Measurements from ENCODE around the gene PRDM12.

The PRDM12 gene

DNA sequence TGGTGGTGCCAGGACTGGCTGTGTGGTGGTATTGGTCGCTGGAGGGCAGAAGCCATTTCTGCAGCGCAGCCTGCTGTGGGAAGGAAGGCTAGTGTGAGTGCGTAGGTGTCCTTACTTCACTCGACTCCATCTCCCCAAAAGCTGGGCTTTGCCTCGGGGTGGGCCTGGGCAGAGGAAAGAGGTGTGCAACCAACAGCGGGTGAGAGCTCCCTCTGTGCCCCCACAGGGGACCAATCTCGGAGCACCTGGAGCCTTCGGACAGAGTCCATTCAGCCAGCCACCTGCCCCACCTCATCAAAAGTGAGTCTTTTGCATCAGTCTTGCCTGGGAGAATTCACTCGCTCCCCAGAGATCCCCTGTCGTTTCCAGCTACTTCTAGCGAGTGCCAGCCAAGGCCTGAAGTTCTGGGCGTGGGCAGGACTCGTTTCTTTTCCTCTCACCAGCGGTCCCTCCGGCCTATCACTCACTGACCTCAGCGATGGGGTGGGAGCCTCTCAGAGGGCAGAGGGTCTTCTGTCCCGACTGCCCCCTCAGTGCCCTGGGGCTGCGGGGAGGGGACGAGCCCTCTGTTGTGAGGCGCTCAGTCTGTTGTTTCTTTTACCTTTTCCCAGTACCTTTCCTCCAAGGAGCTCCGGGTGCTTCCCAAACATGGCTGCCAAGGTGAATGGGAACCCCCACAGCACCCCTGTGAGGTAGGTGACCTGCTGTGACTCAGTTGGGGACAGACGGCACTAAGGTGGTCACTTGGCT, 32.9 kb upstream of the PRDM12 start:
- Histone ChIP-seq H3K4me3 (ENCODE audit: low read length) (no peak overlapping the region), H3K4me1 (ENCODE audit: control insufficient read depth, insufficient read depth, low read length) (no peaks in the 10 kb centered on the region), H3K9me3 (ENCODE audit: control insufficient read depth, low read length) (no peaks in the 10 kb centered on the region), H3K27me3 (ENCODE audit: control insufficient read depth, insufficient read depth, low read length) (no peaks in the 10 kb centered on the region), H3K9ac (ENCODE audit: low read length) (no peak overlapping the region), H3K36me3 (ENCODE audit: control insufficient read depth, insufficient read depth, low read length) (peaks cover 22% of the 10 kb centered on the region)

DNA sequence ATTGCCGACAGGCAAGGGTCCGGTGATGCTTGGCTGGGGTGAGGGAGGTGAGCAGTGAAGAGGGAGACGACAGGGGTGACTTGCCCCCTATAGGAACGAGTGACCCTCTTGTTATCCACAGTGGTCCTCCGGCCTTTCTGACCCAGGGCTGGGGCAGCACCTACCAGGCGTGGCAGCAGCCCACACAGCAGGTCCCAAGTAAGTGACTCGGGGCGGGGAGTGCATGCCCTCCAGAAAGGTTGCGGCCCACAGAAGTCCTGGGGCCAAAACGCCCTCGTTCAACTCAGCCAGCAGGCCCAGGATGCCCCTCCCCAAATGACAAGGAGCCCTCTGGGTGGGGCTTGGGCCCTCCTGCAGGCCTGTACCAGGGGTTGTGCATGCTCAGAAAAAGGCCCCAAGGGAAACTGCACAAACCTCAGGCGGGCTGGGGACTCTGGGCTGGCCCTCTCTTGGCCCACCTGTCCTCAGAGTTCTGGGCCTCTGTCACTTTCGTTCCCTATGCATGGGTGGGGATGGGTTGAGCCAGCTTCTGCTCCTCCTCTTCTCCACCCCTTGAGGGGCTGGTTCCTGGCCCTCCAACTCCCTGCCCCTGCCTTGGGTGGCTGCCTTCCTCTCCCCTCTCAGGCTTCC, 32.2 kb upstream of the PRDM12 start:
- H3K9ac ChIP-seq (ENCODE audit: low read length), result no peak overlapping the region
- H3K4me3 ChIP-seq (ENCODE audit: low read length), result no peak overlapping the region
- no peaks in the 10 kb centered on the region for H3K4me1 ChIP-seq (ENCODE audit: control insufficient read depth, insufficient read depth, low read length)
- no peaks in the 10 kb centered on the region for H3K27me3 ChIP-seq (ENCODE audit: control insufficient read depth, insufficient read depth, low read length)
- H3K9me3 ChIP-seq (ENCODE audit: control insufficient read depth, low read length), result no peaks in the 10 kb centered on the region
- H3K36me3 ChIP-seq (ENCODE audit: control insufficient read depth, insufficient read depth, low read length), result peaks cover 22% of the 10 kb centered on the region

DNA sequence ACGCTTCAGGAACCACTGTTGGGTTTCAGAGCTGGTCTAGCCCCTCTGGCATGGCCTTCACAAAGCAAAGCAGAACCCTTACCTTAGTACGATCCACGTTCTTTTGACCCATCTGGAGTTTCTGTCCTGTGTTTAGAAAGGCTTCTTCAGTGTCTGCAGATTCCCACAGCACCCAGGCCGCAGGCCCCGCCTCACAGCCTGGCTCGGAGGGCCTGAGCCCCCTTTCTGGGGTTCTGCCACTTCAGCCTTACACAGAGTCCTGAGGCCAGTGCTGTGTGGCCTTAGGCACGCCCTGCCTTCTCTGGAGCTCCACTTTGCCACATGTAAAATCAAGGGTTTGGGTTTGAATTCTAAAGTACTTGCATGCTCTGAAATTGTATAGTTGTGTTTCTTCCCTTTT, 31.6 kb upstream of the PRDM12 start:
- Histone ChIP-seq H3K4me3 (ENCODE audit: low read length) (no peak overlapping the region), H3K9me3 (ENCODE audit: control insufficient read depth, low read length) (no peaks in the 10 kb centered on the region), H3K4me1 (ENCODE audit: control insufficient read depth, insufficient read depth, low read length) (no peaks in the 10 kb centered on the region), H3K9ac (ENCODE audit: low read length) (no peak overlapping the region), H3K36me3 (ENCODE audit: control insufficient read depth, insufficient read depth, low read length) (peaks cover 22% of the 10 kb centered on the region), H3K27me3 (ENCODE audit: control insufficient read depth, insufficient read depth, low read length) (no peaks in the 10 kb centered on the region)

DNA sequence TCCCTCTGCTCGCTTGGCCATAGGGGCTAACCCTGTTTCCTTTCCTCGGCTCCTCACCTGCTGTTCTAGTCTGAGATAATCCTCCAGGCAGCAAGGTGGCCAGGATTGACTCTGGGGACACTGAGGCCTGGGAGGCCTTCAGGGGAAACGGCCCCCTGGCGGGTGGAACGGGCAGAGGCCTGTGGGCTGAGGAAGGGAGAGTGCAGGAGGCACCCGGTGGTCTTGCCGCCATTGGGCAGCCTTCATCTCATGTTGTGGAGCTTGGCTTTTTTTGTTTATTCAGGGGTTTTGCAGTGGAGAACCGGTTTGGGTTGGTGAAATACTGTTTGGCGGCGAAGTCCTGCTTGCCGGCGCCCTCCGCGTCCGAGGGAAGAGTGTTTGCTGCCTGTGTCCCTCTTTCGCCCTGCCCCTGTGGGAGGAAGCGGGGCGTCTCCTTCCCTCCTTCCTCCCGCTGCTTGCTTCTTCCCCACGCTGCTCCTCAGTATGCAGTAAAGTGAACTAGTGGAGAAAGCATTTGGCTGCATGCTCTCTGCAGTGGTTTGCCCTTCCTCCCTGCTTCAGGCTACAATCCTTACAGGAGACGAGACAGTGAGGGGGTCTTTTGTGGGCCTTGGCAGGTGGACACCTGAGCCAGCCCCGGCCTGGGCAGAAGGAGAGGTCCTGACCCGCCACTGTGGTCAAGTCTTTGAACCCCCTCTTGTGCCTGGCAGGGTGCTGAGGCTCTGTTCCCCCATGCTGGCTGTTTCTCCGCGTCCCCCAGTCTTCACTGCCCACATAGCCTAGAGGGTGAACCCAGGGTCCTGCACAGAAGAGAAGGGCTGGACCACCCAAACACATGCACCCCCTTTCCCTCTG, 30.8 kb upstream of the PRDM12 start:
- Histone ChIP-seq H3K4me1 (ENCODE audit: control insufficient read depth, insufficient read depth, low read length) (no peaks in the 10 kb centered on the region), H3K9ac (ENCODE audit: low read length) (no peak overlapping the region), H3K36me3 (ENCODE audit: control insufficient read depth, insufficient read depth, low read length) (peaks cover 22% of the 10 kb centered on the region), H3K27me3 (ENCODE audit: control insufficient read depth, insufficient read depth, low read length) (no peaks in the 10 kb centered on the region), H3K9me3 (ENCODE audit: control insufficient read depth, low read length) (no peaks in the 10 kb centered on the region), H3K4me3 (ENCODE audit: low read length) (no peak overlapping the region)

DNA sequence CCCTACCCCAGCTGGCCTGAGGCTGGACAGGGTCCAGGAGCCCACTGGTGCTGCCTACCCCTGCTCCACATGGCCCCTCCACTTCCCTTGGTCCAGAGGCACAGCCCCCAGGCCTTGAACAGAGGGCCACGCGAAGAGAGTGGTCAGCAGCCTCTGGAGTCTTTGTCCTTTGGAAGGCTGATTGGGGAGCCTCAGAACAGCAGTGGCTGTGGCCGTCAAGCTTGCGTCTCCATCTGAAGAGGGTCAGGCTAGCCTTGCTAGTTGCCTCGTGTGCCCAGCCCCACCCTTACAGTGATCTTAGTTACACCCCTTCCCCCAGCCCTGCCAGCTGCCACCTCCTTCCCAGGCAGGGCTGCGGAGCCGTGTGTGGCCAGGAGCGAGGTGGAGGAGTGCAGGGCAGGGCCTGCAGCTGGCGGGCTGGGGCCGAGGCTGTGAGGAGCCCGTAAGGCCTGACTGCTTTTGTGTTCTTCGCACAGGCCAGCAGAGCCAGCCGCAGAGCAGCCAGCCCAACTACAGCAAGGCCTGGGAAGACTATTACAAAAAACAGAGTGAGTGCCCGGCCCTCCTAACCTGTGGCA, 30.1 kb upstream of the PRDM12 start:
- Histone ChIP-seq H3K9me3 (ENCODE audit: control insufficient read depth, low read length) (no peaks in the 10 kb centered on the region), H3K36me3 (ENCODE audit: control insufficient read depth, insufficient read depth, low read length) (peaks cover 22% of the 10 kb centered on the region), H3K9ac (ENCODE audit: low read length) (no peak overlapping the region)

DNA sequence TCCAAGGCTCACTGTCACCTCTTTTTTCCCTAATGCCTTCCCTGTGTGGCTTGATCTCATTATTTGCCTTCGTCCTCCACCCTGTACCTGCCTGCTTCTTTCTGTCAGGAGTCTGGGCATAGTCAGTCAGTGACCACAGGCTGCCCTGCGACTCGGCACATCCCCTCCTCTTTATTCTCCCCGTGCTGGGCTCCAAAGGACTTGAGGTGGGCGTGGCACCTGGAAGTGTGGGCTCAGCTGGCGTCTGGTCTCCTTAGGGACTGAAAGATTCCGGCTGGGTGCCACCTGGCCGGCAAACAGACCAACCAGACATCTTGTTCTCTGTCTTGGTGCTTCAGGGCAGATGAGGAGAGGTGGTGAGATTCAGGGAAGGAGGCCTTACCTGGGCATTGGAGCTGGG, 29.6 kb upstream of the PRDM12 start:
- H3K27me3 ChIP-seq (ENCODE audit: control insufficient read depth, insufficient read depth, low read length), result no peaks in the 10 kb centered on the region
- H3K36me3 ChIP-seq (ENCODE audit: control insufficient read depth, insufficient read depth, low read length), result peaks cover 22% of the 10 kb centered on the region
- H3K9me3 ChIP-seq (ENCODE audit: control insufficient read depth, low read length), result no peaks in the 10 kb centered on the region
- no peak overlapping the region for H3K4me3 ChIP-seq (ENCODE audit: low read length)
- no peak overlapping the region for H3K9ac ChIP-seq (ENCODE audit: low read length)
- H3K4me1 ChIP-seq (ENCODE audit: control insufficient read depth, insufficient read depth, low read length), result no peaks in the 10 kb centered on the region

More for the DNA sequence above, 30.1 kb upstream of the PRDM12 start:
- Histone ChIP-seq H3K4me1 (ENCODE audit: control insufficient read depth, insufficient read depth, low read length) (no peaks in the 10 kb centered on the region), H3K27me3 (ENCODE audit: control insufficient read depth, insufficient read depth, low read length) (no peaks in the 10 kb centered on the region), H3K4me3 (ENCODE audit: low read length) (no peak overlapping the region)

DNA sequence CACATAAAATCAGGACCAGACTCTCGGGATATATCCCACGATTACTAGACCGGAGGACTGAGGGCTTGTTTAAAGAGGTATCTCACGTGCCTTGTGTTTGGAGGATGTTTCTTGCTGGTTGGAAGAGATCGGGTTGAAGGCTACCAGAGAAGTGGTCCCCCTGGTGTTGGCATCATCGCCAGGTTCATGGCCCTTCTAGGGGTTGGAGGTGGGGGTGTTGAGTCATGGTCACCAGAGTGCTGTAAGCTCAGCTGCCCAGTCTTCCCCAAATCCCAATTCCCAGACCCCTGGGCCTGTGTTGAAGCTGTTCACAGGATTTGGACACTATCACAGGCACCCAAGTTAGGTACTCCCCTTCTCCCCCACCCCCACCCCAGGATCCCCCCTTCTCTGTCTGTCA, 29.1 kb upstream of the PRDM12 start:
- H3K4me1 ChIP-seq (ENCODE audit: control insufficient read depth, insufficient read depth, low read length), result no peaks in the 10 kb centered on the region
- no peak overlapping the region for H3K4me3 ChIP-seq (ENCODE audit: low read length)
- H3K9me3 ChIP-seq (ENCODE audit: control insufficient read depth, low read length), result no peaks in the 10 kb centered on the region
- peaks cover 22% of the 10 kb centered on the region for H3K36me3 ChIP-seq (ENCODE audit: control insufficient read depth, insufficient read depth, low read length)
- no peaks in the 10 kb centered on the region for H3K27me3 ChIP-seq (ENCODE audit: control insufficient read depth, insufficient read depth, low read length)
- no peak overlapping the region for H3K9ac ChIP-seq (ENCODE audit: low read length)

DNA sequence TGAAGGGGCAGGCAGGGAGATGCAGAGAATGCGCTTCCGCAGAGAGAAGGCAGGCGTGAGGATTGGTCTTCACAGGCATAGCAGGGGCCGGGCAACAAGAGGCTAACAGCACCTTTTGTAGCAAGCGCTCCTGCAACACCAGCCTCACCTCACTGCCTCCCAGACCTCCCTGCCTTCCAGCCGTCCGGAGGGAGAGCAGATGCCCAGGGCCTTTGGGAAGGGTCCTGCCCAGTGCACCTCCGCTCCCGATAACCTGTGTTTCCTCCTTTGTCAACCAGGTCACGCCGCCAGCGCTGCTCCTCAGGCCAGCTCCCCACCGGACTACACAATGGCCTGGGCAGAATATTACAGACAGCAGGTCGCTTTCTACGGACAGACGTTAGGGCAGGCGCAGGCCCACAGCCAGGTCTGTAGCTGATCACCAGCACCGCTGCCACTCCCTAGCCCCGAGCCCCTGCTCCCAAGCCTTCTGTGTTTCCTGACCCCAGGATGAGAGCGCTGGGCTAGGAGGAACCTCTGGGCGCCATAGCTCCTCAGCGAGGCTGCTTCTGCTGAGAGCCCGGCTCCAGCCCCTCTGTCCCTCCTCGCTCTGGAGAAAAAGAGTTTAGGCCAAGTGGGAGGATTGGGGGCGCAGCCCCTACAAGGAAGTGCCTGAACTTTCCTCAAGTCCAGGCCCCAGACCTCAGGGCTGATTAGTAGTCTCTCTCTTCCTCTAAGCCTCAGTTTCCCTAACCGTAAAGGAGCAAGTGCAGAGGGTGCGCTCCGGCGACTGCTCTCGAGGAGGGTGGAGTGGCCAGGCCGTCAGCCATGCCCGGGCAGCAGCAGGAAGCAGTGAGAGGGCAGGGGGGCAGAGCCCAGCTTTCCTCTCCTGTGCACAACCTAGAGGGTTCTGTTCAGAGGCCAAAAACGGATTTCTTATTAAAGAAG, 28.4 kb upstream of the PRDM12 start:
- no peaks in the 10 kb centered on the region for H3K9me3 ChIP-seq (ENCODE audit: control insufficient read depth, low read length)
- H3K4me3 ChIP-seq (ENCODE audit: low read length), result no peak overlapping the region
- peaks cover 21% of the 10 kb centered on the region for H3K36me3 ChIP-seq (ENCODE audit: control insufficient read depth, insufficient read depth, low read length)
- H3K27me3 ChIP-seq (ENCODE audit: control insufficient read depth, insufficient read depth, low read length), result no peaks in the 10 kb centered on the region
- no peak overlapping the region for H3K9ac ChIP-seq (ENCODE audit: low read length)
- no peaks in the 10 kb centered on the region for H3K4me1 ChIP-seq (ENCODE audit: control insufficient read depth, insufficient read depth, low read length)

DNA sequence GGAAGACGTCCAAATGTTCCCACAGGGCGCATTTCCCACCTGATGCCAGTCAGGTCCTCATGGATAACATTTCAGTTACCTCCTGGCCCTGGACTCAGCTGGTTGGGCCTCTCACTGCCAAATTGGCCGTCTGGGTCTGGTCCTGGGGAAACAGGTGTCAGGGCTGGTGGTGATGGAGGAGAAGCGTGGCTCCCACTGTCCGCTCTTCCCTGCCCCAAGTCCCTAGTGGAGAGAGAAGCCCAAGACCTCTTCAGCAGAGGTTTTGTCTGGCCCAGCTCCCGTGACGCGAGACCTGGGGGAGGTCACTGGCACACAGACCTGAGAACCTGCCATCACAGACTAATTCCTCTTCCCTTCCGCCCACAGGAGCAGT, 27.8 kb upstream of the PRDM12 start:
- Histone ChIP-seq H3K4me1 (ENCODE audit: control insufficient read depth, insufficient read depth, low read length) (no peaks in the 10 kb centered on the region), H3K9ac (ENCODE audit: low read length) (no peak overlapping the region), H3K9me3 (ENCODE audit: control insufficient read depth, low read length) (no peaks in the 10 kb centered on the region), H3K4me3 (ENCODE audit: low read length) (no peak overlapping the region), H3K36me3 (ENCODE audit: control insufficient read depth, insufficient read depth, low read length) (peaks cover 15% of the 10 kb centered on the region), H3K27me3 (ENCODE audit: control insufficient read depth, insufficient read depth, low read length) (no peaks in the 10 kb centered on the region)

DNA sequence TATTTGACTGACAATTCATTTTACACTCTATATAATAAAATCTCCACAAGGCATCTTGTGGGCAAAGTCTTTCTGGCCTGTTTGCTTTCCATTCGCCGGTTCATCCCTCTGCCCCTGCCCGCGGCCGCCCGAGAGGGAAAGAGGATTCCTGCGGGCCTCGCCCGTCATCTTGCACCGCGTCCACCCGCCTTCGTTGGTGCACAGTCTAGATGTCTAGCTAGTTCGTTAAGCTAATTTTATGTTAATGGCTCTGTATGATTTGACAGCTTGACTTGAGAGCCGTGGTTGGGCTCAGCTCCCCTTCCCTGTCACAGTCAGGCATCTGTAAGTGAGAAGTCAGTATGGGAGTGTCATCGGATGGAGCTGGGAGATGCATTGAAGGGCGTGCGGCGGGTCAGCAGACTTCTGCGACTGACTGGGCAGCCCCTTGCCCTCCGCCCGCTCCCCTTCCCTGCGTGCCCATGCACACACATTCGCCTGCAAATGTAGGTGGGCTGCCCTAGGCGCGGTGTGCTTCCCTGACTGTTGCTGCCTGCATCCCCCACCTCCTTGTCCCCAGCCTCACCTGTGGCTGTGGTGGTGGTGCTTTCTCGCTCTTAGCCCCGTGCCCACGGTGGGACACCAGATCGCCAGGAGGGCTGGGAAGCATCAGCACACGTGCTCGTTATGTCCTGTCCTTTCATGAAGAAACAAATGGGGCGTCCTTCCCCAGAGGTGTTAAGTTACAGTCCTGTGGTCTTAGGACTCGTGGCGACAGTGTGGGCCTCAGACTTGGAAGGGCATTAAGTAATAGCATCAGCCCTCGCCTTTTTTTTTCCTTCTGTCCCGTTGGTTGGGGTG, 25.9 kb upstream of the PRDM12 start:
- Histone ChIP-seq H3K27me3 (ENCODE audit: control insufficient read depth, insufficient read depth, low read length) (no peaks in the 10 kb centered on the region), H3K36me3 (ENCODE audit: control insufficient read depth, insufficient read depth, low read length) (peaks cover 12% of the 10 kb centered on the region), H3K4me1 (ENCODE audit: control insufficient read depth, insufficient read depth, low read length) (no peaks in the 10 kb centered on the region), H3K9ac (ENCODE audit: low read length) (no peak overlapping the region), H3K4me3 (ENCODE audit: low read length) (no peak overlapping the region), H3K9me3 (ENCODE audit: control insufficient read depth, low read length) (no peaks in the 10 kb centered on the region)

All from mucosa of stomach (tissue), 1 donor.